HG02759 (cell line): ENCODE results near the gene POU2AF2.

Source experiments
- ATAC-seq: cut with Tn5 transposase; IDR thresholded peaks from one replicate; pipeline ENCODE4 v1.9.1; 2021; ENCODE audit warnings: mild to moderate bottlenecking, moderate library complexity; ENCODE audit not compliant: unreplicated experiment

The POU2AF2 gene

DNA sequence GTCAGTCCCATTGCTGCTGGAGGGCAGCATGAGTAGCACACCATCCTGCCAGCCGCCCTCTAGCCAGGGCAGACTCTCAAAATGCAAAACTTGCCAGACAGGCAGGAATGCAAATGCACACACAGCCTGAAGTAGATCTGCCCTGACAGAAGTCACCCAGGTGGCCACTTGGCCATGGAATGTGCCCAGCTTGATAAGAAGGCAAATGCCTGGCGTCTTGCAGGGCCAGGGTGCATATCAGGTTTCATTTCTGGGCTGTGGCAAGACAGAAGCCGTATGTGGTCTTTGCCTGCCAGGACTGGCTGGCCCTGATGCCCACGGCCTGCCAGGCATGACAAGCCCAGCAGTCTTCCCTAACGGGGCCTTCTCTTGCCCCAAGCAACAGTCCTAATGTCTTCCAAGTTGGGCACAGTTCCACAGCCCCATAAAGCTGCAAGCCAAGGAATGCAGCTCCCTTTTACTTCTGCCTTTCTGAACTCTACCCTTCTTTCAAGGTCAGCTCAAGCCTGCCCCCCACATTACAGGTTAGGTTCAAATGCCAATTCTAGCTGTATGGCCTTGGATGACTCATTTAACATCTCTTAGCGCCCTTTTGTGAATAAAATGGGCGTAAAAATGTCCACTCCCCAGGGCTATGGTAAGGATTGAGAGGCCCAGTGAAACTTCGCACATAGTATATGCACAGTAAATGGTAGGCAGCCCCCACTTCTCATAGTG, 82.5 kb downstream of the POU2AF2 start:
- no peak for ATAC-seq

DNA sequence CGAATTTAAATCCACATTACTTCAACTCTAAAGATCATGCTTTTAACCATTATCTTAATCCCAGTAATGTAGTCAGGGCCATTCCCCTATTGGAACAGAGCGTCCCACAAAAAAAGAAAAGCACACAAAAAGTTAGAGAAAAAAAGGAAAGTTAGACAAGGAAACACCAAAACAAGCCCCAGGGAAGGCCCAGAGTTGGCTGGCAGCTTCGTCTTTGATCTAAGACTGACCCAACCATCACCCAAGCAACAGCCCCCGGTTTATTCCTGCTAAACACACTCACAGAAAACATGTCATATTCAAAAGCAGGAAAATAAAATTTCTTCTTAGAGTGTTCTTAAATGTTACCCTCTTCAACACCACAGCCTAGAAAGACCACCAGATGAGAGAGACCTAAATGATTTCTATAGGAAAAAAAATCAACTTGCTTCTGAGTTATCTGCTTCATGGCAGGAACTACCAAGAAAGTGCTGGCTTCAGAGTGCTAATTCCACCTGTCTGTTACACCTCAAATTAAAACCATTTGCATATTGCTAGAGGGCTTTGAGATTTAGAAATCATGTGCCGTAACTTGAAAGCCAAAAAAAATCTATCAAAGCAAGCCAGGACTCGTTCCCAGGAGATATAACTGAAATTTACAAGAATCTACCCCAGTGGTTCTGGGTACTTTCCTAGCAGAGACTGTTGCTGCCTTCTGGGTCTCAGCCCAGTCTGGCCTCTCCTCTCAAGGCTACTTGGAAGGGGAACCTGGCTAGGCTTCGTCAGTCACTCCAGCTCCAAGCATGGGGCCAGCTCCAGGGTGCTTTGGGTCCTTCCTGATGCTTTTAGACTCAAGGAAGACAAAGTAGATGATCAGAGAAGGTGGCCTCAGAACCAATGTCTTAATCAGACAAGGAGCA, 84.0 kb downstream of the POU2AF2 start:
- ATAC-seq = no peak

DNA sequence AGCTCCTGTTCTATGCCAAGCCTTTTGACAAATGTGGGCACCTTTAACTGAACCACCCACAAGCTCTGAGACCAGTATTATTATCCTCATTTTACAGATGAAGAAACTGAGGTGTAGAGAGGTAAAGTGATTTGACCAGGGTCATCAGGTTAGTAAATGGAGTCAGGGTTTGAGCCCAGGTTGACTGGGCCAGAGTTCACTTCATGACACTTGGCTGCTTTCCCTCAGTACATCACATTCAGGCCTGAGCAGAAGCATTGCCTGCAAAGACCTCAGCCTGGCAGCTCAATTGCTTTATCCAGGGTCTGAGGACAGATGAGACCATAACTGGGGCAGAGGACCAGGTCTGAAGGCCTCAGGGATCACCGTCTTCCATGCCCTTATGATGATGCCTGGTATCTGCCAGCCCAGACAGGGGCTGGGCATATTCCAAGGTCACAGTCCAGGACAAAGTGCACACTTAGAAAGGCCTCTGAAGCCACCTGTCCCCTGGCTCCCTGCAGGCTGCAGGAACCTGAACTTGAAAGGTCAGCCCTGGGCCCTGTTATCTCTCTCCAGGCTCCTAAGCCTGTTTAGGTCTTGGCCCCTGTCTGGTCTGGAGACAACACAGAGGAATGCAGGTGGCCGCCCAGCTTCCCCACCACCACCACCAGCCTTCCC, 84.8 kb downstream of the POU2AF2 start:
- ATAC-seq = no peak

DNA sequence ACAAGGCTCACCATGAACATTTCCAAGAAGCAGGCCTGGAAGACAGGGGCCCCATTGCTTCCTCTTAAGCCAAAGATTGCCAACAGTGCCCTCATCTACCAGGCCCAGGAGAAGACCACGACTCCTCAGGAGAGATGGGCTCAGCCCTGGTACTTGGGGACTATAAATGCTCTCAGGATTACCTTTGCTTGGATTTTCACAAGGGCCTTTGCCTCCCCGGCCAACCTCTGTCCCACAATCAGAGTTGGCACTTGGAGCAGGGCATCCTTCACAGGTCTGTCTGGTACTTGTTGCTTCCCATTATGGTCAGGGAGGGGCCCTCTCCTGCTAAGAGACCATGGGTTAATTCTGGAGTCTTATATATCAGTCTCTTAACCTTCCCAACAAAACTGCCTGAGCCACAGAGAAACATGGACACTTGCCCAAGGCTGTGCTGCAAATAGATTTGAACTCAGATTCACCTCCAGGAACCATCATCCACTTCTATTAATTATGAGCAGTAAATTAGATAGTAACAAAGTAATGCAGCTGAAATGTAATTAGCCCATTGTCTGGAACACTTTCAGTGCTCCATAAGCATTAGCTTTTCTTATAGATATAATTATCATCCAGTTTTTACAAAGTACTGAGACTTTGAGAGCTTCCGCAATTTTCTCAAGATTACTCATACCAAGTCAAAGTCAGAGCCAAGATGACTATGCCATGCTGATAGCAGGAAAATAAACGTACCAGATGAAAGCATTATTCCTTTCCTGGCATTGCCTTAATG, 86.4 kb downstream of the POU2AF2 start:
- ATAC-seq = no peak

DNA sequence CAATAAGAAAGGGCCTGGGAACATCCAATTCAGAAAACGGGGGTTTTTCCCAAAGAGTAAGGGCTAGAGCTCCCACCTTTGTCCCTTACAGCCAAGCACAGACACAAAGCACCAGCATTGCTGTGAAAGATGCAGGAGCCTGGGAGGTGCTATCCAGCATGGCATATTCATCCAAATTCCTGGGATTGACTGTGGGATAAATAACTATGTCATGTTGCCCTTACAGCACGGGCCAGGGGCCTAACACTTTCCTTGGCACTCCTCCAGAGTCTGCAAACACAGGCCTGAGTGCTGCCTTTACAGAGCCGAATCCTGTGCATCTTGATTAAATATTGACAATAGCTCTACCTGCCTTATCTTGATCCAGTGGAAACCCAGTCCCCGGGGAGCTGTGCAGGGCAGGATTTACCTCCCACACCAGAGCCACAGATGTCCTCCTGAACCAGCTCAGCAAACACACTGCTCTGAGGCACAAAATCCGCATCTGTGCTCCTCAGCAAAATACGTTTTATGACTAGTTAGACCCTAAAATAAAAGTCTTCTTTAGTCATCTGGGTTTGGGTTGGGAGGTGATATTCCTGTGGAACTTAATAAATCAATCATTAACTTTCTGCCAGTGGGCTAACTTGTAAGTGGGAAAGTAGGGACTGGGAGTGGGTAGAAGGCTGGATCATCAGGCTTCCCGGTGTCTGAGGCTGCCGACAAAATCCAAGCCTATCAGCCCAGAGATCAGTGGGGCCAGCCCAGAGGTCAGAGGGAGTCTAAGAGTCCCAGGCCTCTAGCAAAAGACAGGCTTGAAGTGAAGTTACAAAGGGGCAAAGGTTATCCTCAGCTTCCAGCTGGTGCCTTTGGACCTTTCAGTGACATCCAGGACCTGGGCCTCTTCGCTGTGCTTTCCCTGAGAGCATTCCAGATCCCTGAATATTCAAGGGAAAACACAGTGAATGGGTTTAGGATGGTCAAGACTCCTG, 89.3 kb downstream of the POU2AF2 start:
- no peak for ATAC-seq

DNA sequence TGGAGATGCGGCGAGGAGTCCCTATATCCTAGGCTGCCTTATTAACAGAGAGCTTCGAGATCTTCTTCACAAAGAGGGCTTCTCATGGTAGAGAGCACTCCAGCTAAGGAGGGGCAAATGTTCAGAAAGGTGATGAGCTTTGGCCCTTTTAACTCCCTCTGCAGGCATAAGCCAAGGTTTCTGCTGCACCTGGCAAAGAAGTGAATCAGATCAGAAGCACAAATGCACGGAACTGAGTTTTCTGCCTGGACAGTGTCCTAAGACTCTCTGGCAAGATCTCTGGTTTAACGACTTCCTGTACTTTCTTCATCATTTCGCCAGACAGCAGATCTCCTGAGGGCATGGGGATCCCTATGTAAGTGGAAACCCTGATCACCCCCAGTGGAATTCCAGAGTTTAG, 90.0 kb downstream of the POU2AF2 start:
- ATAC-seq = no peak
